Keratinocyte (primary cell): ENCODE data around the gene TRAF3IP3.

ENCODE experiments used
- CTCF ChIP-seq, 3 experiments: IDR thresholded peaks in 1 of 3; conservative IDR thresholded peaks in 1 of 3; optimal IDR thresholded peaks in 1 of 3; 2 replicates in 2 of 3; 3 replicates in 1 of 3; pipeline versions ENCODE3 to v1.5.1; 2011; ENCODE audit warnings: low read length in 3 of 3, mild to moderate bottlenecking in 3 of 3, moderate library complexity in 2 of 3, control low read depth in 1 of 3, inconsistent platforms in 1 of 3; ENCODE audit not compliant: insufficient read depth in 2 of 3; ENCODE audit errors: extremely low read depth in 1 of 3
- EZH2 ChIP-seq: IDR thresholded peaks from one replicate; pipeline ENCODE4 v1.6.1; 2012; ENCODE audit warnings: inconsistent platforms, mild to moderate bottlenecking, low read length, moderate library complexity

GRCh38 chr1:209805341-209805781 lies 49.5 kb downstream of the TRAF3IP3 start:
- peak in 2 of 3 experiments; percentile 2 to 6 for TF ChIP-seq CTCF (optimal IDR thresholded peaks at IDR 0.05 in 1 of 3, IDR thresholded peaks at IDR 0.05 in 1 of 3, conservative IDR thresholded peaks at IDR 0.05 in 1 of 3; ENCODE audit: extremely low read depth in 1 of 3, insufficient read depth in 2 of 3, low read length in 3 of 3)
- no peak for TF ChIP-seq EZH2
